ENCODE results near the gene MCMBP.
"Not testable (repeated sequence)": the region's sequence is repeated elsewhere in the genome, so short reads cannot be mapped to it uniquely, and the experiment has no call there.

DNA sequence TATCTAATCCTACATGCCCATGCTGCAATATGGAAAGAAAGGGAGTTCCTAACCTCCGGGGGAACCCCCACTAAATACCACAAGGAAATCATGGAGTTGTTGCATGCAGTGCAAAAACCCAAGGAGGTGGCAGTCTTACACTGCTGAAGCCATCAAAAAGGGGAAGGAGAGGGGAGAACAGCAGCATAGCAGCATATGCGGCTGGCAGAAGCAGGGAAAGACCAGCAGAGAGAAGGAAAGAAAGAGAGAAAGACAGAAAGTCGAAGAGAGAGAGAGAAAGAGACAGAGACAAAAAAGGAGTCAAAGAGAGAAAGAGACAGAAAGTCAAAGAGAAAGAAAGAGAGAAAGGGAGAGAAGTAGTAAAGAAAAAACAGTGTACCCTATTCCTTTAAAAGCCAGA, 16.1 kb upstream of the MCMBP start:
- TF ChIP-seq, protein P1, sequence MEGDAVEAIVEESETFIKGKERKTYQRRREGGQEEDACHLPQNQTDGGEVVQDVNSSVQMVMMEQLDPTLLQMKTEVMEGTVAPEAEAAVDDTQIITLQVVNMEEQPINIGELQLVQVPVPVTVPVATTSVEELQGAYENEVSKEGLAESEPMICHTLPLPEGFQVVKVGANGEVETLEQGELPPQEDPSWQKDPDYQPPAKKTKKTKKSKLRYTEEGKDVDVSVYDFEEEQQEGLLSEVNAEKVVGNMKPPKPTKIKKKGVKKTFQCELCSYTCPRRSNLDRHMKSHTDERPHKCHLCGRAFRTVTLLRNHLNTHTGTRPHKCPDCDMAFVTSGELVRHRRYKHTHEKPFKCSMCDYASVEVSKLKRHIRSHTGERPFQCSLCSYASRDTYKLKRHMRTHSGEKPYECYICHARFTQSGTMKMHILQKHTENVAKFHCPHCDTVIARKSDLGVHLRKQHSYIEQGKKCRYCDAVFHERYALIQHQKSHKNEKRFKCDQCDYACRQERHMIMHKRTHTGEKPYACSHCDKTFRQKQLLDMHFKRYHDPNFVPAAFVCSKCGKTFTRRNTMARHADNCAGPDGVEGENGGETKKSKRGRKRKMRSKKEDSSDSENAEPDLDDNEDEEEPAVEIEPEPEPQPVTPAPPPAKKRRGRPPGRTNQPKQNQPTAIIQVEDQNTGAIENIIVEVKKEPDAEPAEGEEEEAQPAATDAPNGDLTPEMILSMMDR (IDR thresholded peaks at IDR 0.05), result not testable (repeated sequence)
- not testable (repeated sequence) for TF ChIP-seq POLR2A (IDR thresholded peaks at IDR 0.05)
